Aorta (tissue), 5 donors: ENCODE results near the gene ILF2. TPM values are rescaled to one million over a fixed set of nuclear protein-coding genes. Genes with fewer than 3 reads are reported as not detected.
A peak's percentile ranks its signal among the peaks of the same experiment; 100 is the strongest.
"Not testable (repeated sequence)": the region's sequence is repeated elsewhere in the genome, so short reads cannot be mapped to it uniquely, and the experiment has no call there.

Experiments
- ATAC-seq: fragments of 200-7000 bp; cut with Tn5 transposase; one replicate; pipeline ENCODE4 v1.9.1; 2022; ENCODE audit warnings: moderate library complexity; ENCODE audit not compliant: low FRiP score
- DNase-seq, 2 donors: peaks; one replicate each; pipeline ENCODE4 v3.0.0-alpha.2; 2020
- H3K27ac ChIP-seq, 2 donors: one replicate each; pipeline ENCODE4 v1.5.1; 2013; ENCODE audit warnings: low read length in 2 of 2, mild to moderate bottlenecking in 2 of 2, moderate library complexity in 2 of 2, control low read depth in 1 of 2, inconsistent platforms in 1 of 2, low read depth in 1 of 2
- H3K27me3 ChIP-seq, 2 donors: one replicate each; pipeline ENCODE4 v1.6.1; 2013; ENCODE audit warnings: control low read depth in 1 of 2, low read length in 1 of 2, mild to moderate bottlenecking in 1 of 2, moderate library complexity in 1 of 2; ENCODE audit not compliant: insufficient read depth in 2 of 2, control insufficient read depth in 1 of 2
- H3K36me3 ChIP-seq, 2 donors: one replicate each; pipeline ENCODE4 v1.6.1; 2013; ENCODE audit warnings: control low read depth in 1 of 2, low read length in 1 of 2, mild to moderate bottlenecking in 1 of 2; ENCODE audit not compliant: insufficient read depth in 2 of 2, control insufficient read depth in 1 of 2
- H3K4me1 ChIP-seq, 2 donors: one replicate each; pipeline ENCODE4 v1.6.1; 2013; ENCODE audit warnings: low read length in 2 of 2, control low read depth in 1 of 2, mild to moderate bottlenecking in 1 of 2, moderate library complexity in 1 of 2; ENCODE audit not compliant: insufficient read depth in 2 of 2, control insufficient read depth in 1 of 2
- H3K4me3 ChIP-seq, 2 donors: one replicate each; pipeline ENCODE4 v1.5.1; 2013; ENCODE audit warnings: low read length in 2 of 2, control low read depth in 1 of 2, mild to moderate bottlenecking in 1 of 2
- H3K9me3 ChIP-seq: one replicate; pipeline ENCODE4 v1.6.1; 2013; ENCODE audit warnings: mild to moderate bottlenecking, low read length; ENCODE audit not compliant: control insufficient read depth
- WGBS, 2 donors: extraction: QIAGEN DNeasy Blood & Tissue Kit; methylation state at CpG; one replicate each; pipeline ENCODE4 v1.1.7; 2013; 5-methylcytosine and 5-hydroxymethylcytosine counted together
- intact Hi-C, 2 donors: fragments of 100-400 bp; cut with DNase I; formaldehyde crosslinking; loops; one replicate each; pipeline versions ENCODE4 v1.14.2 to v1.15.0; 2022
- polyA plus RNA-seq, 2 donors: library from polyadenylated mRNA; stranded (reverse); fragments of 200-250 nt; gene quantifications; one replicate each; pipeline ENCODE4 v1.2.3, GENCODE V29; 2013
- total RNA-seq, 2 donors: library from RNA; stranded (reverse); fragmentation: NEBNext Ultra II Directional; extraction: Animal tissue kit (Norgen Biotek cat#: 25700); gene quantifications; one replicate each; pipeline ENCODE4 v1.2.1, GENCODE V29; 2021
- donor health status: healthy with polysubstance abuse.
- donor health status: Bipolar disorder and iron deficiency.
- donor health status: DM: no; HTN: no; CAD: no.
- donor health status: DM: no; HTN: no; CAD: no.
- donor health status: DM: yes; HTN: yes; CAD: no.

The ILF2 gene
- total and polyA plus RNA-seq, 4 donors: 67.0 to 82.9 (median 71.7) TPM

GRCh38 chr1:153677718-153678518 lies 7.1 kb upstream of the ILF2 start:
- Histone ChIP-seq H3K4me3 (peak overlapping the region; percentile 30 to 79), H3K9me3 (no peaks in the 10 kb centered on the region), H3K27ac (peak overlapping the region in 1 of 2 donors; percentile 63), H3K36me3 (peaks cover 4% of the 10 kb centered on the region in 2 donors), H3K27me3 (no peaks in the 10 kb centered on the region), H3K4me1 (no peaks in the 10 kb centered on the region)
- 1% methylated on average over 29 of the region's 29 CpGs for WGBS, 2 donors
- ATAC-seq: peak; percentile 81
- intact Hi-C loops: loop anchor here (1.0 to 10.0 kb wide), 6 partner anchors 71 to 309 kb away; partner anchors contain the start of gene RAB13 (in 1 of the 2)
- peak; percentile 66 to 79 for DNase-seq

DNA sequence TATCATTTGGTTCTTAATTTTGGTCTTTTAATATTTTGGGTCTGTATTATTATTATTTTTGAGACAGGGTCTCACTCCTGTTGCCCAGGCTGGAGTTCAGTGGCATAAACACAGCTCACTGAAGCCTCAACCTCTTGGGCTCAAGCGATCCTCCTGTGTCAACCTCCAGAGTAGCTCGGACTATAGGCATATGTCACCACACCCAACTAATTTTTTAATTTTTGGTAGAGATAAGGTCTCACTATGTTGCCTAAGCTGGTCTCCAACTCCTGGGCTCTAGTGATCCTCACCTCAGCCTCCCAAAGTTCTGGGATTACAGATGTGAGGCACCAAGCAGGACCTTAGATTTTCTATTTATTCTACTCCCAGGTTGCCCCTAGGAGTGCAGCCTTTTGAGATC lies 2.7 kb upstream of the ILF2 start:
- intact Hi-C loops: loop anchor here (5.0 to 10.0 kb wide), 2 partner anchors 99 to 314 kb away; partner anchors contain the start of gene RAB13 (in 1 of the 2)
- Histone ChIP-seq H3K36me3 (no peaks in the 10 kb centered on the region), H3K27ac (no peak overlapping the region), H3K4me3 (no peak overlapping the region), H3K4me1 (no peaks in the 10 kb centered on the region), H3K27me3 (no peaks in the 10 kb centered on the region), H3K9me3 (no peaks in the 10 kb centered on the region)
- DNase-seq (no peak), ATAC-seq (no peak)
- WGBS, 2 donors: 95 to 97% methylated on average over 2 of the region's 2 CpGs

- H3K4me1 ChIP-seq, H3K27me3 ChIP-seq, H3K36me3 ChIP-seq, H3K9me3 ChIP-seq: not testable (repeated sequence)
- DNase-seq: peak; percentile 60 to 84
- Histone ChIP-seq H3K4me3 (peak overlapping the region; percentile 45 to 64), H3K27ac (peak overlapping the region; percentile 22 to 87)
- WGBS, 2 donors: 12 to 13% methylated on average over 28 of the region's 28 CpGs
- intact Hi-C loops: loop anchor here (5.0 to 10.0 kb wide), 2 partner anchors 97 to 316 kb away; partner anchors contain the start of gene RAB13 (in 1 of the 2)
- ATAC-seq: peak; percentile 79
These were observed 998 bp upstream of the ILF2 start for GRCh38 chr1:153671628-153672353.

DNA sequence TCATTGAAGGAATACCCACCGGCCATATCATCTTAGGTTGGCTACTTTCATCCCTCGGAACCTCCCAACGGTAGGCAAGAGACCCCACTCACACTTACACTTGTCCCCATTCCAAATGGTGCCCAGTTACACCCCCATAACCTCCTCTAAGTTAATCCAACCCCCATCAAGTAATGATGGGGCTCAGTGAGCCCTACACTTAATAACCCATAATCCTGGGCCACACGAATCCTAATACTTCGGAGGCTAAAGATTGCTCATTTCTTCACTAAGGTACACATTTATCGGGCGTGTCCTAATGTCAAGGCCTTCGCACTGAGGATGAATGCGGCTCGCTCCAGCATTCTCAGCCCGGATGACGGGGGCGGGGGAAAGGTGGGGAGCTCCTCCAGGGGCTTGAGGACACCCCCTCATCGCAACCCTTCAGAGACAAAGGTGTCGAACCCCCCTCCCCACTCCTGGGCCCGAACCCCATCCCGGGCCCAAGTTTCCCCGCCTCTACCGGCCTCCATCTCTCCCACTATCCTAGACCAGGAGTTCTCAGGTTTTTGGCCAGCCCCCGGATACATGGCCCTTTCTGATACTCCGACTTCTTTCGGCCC lies 435 bp downstream of the ILF2 start:
- intact Hi-C loops: loop anchor here (5.0 to 10.0 kb wide), 2 partner anchors 96 to 317 kb away; partner anchors contain the start of gene RAB13 (in 1 of the 2)
- 1% methylated on average over 20 to 22 of the region's 22 CpGs for WGBS, 2 donors
- Histone ChIP-seq H3K9me3 (no peaks in the 10 kb centered on the region), H3K36me3 (peaks cover 2 to 4% of the 10 kb centered on the region in 2 donors), H3K4me3 (peak overlapping the region; percentile 74 to 82), H3K27ac (peak overlapping the region in 1 of 2 donors; percentile 82), H3K4me1 (no peaks in the 10 kb centered on the region), H3K27me3 (no peaks in the 10 kb centered on the region)
- ATAC-seq: peak; percentile 36
- peak in 1 of 2 donors; percentile 76 for DNase-seq

DNA sequence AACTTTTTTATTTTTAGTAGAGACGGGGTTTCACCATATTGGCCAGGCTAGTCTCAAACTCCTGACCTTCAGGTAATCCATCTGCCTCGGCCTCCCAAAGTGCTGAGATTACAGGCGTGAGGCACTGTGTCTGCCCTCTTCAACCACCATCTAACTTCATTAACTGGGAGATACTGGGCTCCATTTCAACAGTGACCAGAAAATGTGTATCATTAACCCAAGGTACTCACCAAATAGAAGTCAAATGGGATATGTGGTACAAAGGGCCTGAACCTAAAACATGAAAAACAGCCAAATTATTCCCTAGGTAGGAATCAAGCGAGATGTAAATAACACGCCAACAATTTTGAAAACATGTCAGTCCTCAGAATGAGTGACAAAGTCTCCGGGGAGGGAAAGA lies 1.2 kb downstream of the ILF2 start:
- H3K4me1 ChIP-seq: no peaks in the 10 kb centered on the region
- H3K4me3 ChIP-seq: no peak overlapping the region
- H3K27me3 ChIP-seq: no peaks in the 10 kb centered on the region
- intact Hi-C loops: loop anchor here (5.0 to 10.0 kb wide), 2 partner anchors 95 to 318 kb away; partner anchors contain the start of gene RAB13 (in 1 of the 2)
- no peak overlapping the region for H3K27ac ChIP-seq
- no peaks in the 10 kb centered on the region for H3K9me3 ChIP-seq
- WGBS, 2 donors: 64 to 71% methylated on average over 6 of the region's 6 CpGs
- peaks cover 2 to 7% of the 10 kb centered on the region in 2 donors for H3K36me3 ChIP-seq
- DNase-seq: no peak
- ATAC-seq: no peak

DNA sequence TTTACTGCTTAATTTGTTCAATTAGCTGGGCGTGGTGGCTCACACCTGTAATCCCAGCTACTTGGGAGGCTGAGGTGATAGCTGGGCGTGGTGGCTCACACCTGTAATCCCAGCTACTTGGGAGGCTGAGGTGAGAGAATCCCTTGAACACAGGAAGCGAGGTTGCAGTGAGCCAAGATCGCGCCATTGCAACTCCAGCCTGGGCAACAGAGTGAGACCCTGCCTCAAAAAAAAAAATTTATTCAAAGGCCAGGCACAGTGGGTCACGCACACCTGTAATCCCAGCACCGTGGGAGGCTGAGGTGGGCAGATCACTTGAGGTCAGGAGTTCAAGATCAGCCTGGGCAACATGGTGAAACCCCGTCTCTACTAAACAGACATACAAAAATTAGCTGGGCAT lies 2.1 kb downstream of the ILF2 start:
- DNase-seq: peak in 1 of 2 donors; percentile 19

GRCh38 chr1:153667439-153667838 lies 3.4 kb downstream of the ILF2 start:
- Histone ChIP-seq H3K27me3 (no peaks in the 10 kb centered on the region), H3K4me3 (no peak overlapping the region), H3K36me3 (peaks cover 6 to 9% of the 10 kb centered on the region in 2 donors), H3K9me3 (no peaks in the 10 kb centered on the region), H3K27ac (no peak overlapping the region), H3K4me1 (no peaks in the 10 kb centered on the region)
- DNase-seq (no peak), ATAC-seq (no peak)
- 77 to 82% methylated on average over 4 of the region's 4 CpGs for WGBS, 2 donors
- intact Hi-C loops: no loop called here

More for the DNA sequence above, 2.1 kb downstream of the ILF2 start:
- H3K27ac ChIP-seq, H3K9me3 ChIP-seq, H3K4me3 ChIP-seq, ATAC-seq, H3K36me3 ChIP-seq, H3K27me3 ChIP-seq, H3K4me1 ChIP-seq, intact Hi-C loops: not testable (repeated sequence)
- WGBS, 2 donors: 92 to 94% methylated on average over 8 of the region's 8 CpGs

DNA sequence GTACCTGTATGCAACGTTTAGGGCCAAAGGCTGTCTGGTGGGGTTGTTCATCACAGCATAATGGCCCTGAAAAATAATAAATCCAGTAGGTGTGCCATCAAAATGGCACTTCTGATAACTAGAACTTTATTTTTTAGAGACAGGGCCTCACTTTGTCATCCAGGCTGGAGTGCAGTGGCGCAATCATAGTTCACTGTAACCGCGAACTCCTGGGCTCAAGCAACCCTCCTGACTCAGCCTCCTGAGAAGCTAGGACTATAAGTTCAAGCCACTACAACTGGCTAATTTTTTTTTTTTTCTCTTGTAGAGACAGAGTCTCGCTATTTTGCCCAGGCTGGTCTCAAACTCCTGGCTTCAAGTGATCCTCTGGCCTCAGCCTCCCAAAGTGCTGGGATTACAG lies 7.6 kb downstream of the ILF2 start:
- Histone ChIP-seq H3K4me1 (no peaks in the 10 kb centered on the region), H3K36me3 (peaks cover 9 to 11% of the 10 kb centered on the region in 2 donors), H3K27me3 (no peaks in the 10 kb centered on the region), H3K27ac (no peak overlapping the region), H3K4me3 (no peak overlapping the region), H3K9me3 (no peaks in the 10 kb centered on the region)
- DNase-seq (peak in 1 of 2 donors; percentile 19), ATAC-seq (no peak)
- intact Hi-C loops: no loop called here
- 77 to 79% methylated on average over 5 of the region's 5 CpGs for WGBS, 2 donors
